NCI-H1105 treated with DMSO at 0.1 percent for 48 hours (cell line): Measurements from ENCODE around the gene GLYR1.
A peak's percentile ranks its signal among the peaks of the same experiment; 100 is the strongest.

Source experiments
- DNase-seq: peaks from one replicate; lab custom pipeline; 2025; lab: John Stamatoyannopoulos, UW

The GLYR1 gene

DNA sequence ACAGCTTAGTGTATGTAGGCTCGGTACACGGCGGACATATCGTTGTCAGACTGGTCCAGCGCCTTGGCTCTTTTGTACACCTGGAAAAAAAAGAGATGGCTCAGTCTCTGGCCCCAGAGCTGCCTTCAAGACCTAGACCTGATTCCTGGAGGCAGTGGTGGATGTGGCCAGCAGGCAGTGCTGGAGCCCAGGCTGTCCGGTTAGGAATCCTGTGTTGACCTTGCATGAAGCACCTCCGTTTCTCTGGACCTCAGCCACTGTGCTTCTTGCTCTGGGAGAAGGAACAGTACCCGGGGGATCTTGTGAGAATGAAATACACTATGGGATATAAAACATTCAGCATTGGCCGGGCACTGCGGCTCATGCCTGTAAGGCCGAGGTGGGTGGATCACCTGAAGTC lies 41.9 kb downstream of the GLYR1 start:
- DNase-seq = no peak

DNA sequence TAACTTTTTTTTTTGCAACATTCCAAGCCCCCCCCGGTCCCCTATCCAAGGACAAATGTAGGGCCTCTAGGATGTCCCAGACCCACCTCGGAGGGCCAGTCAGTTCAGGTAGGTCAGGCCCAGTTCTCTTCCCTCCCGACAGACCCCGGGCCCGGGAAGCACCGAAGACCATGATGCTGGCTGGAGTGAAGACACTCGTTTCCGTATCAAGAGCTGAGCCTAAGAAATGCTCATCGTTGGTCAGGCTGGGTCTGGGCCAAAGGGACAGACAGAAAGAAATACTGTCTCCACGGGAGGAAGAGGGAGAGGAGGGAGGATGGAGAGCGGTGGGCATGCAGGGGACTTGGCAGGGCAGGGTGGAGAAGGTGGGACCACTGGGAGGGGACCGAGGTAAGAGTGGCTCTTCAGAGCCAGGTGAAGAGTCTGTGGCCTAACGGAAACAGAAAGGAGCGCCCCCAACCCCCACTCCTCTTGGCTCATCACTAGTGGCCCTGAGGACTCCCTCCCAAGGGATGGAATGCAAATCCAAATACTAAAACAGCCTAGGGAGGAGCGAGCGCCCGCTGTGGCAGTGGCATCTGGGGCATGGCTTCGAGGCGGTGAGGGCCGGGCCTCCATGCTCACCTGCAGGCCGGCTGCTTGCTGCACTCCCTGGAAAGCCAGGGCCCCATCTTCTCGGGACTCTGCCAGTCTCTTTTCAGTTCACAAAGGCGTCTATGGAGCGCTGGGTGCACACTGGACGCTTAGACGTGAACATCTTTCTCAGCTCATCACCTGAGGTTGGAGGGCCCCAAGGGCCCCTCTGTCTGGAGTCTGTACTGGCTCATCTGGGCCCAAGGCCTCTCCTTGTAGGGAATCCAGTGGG lies 43.0 kb downstream of the GLYR1 start:
- no peak for DNase-seq

GRCh38 chr16:4803401-4803844 lies 43.7 kb downstream of the GLYR1 start:
- no peak for DNase-seq

GRCh38 chr16:4802659-4803287 lies 44.3 kb downstream of the GLYR1 start:
- DNase-seq = peak; percentile 88

DNA sequence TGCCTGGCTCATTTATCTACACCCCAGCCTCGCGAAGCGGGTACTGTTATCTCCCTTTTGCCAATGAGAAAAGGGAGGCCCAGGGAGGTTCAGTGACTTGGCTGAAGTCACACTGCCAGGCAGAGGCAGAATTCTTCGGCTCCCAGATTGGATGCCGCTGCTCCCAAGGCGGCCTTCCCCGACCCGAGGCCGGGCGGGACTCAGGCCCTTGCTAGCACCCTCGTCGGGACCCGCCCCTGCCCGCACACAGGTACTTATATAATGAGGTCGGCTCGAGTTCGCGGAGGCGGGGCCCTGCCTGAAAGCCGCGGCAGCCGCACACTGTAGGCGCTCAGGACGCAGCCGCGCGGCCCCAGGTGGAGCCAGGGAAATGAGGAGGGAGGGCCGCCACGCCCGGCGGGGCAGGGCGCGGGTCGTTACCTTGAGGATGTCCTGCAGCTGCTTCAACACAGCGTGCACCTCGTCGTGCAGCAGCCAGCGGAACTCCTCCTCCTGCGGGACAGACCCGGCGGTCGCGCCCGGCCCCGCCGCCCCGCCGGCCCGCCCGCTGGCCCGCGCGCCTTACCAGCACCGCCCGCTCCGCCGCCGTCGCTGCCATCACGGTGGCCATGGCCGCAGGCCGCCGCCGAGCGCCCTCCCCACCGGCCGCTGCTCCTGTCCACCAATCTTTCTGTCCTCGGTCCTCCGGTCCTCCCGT lies 45.0 kb downstream of the GLYR1 start, which contains the start of gene ROGDI:
TSS of gene ROGDI (minus strand) at position 672 of the 697 bp plus-strand sequence. CDS start at position 610, 62 bp downstream.
- DNase-seq = peak; percentile 57

- DNase-seq = no peak
Observed at GRCh38 chr16:4801051-4801961, 45.8 kb downstream of the GLYR1 start.

GRCh38 chr16:4800290-4801041 lies 46.6 kb downstream of the GLYR1 start:
- DNase-seq = no peak

- no peak for DNase-seq
Observed at GRCh38 chr16:4799171-4799855, 47.8 kb downstream of the GLYR1 start.

- no peak for DNase-seq
Observed at GRCh38 chr16:4798456-4798855, 48.6 kb downstream of the GLYR1 start.

- DNase-seq = no peak
Observed at GRCh38 chr16:4797805-4798252, 49.3 kb downstream of the GLYR1 start.

- no peak for DNase-seq
Observed at GRCh38 chr16:4796982-4797804, 49.9 kb downstream of the GLYR1 start.

DNA sequence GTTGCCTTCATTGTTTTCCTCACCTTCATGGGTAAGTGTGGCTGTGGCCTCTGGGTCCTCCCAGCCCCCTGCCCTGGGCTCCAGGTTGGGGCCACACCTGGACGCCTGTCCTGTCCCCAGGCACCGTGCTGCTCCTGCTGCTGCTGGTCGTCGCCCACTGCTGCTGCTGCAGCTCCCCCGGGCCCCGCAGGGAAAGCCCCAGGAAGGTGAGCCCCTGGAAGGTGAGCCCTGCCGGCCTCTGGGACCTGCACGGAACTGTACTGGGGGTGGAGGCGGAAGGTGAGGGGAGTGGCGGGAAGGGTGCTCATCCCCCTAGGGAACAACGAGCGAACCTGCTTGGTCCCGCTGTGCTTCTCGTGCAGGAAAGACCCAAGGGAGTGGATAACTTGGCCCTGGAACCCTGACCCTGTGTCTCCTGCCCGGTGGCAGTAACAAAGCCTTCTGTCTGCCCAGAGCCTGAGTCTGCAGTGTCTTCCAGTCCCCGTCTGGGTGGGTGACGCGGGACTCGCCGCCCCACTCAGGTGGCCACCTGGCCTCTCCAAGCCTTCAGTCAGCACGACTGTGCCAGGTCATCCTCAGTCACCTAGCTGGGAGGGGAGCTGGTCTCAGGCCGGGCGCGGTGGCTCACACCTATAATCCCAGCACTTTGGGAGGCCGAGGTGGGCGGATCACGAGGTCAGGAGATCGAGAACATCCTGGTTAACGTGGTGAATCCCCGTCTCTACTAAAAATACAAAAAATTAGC lies 51.1 kb downstream of the GLYR1 start:
- no peak for DNase-seq

DNA sequence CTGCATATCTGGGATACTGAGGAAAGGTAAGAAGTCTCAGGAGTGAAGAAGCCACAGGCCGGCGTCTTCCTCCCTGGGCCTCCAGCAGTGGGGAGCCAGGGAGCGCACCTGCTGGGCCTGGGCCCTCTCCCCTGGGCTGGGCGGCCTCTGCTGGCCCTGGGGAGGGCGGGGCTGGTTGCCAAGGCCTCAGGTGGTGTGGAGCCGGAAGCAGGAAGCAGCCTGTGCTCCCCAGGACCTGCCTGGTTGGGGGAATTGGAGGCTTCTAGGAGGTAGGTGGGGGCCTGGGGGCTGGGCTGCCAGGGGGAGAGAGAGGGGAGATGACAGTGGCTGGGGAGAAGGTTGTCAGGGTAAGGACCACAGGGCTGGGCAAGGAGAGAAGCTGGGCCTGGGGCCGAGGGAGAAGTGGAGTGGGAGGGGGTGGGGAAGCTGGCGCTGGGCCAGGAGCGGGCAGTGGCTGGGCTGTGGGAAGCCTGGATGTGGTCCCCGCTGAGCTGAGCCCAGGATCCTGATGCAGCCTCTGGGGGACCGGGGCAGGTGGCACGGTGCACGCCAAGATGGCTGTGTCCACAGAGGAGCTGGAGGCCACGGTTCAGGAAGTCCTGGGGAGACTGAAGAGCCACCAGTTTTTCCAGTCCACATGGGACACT lies 51.8 kb downstream of the GLYR1 start, which contains the start of gene SMIM22:
TSS of gene SMIM22 (plus strand) at position 189 of the 647 bp plus-strand sequence. CDS start at position 555, 366 bp downstream.
- DNase-seq = peak; percentile 67

GRCh38 chr16:4792951-4793513 lies 54.1 kb downstream of the GLYR1 start:
- no peak for DNase-seq

DNA sequence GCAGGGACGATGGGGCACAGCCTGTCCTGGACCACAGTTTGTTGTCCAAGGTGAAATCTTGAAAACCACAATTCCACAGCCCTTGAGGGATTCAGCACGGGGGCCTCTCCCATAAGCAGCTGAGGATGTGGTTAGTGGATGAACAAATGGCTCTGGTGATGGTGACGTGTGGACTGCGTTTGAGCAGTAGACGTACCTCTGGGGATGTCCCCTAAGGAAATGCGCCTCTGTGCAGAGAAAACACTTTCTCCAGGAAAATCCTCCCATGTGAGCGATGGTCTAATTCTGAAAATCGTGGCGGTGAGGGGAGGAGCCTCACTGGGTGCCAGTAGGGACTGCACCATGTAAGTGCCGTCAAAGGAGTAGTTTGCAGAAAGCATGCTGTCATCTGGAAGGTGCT lies 56.2 kb downstream of the GLYR1 start:
- DNase-seq = no peak

- no peak for DNase-seq
Observed at GRCh38 chr16:4790261-4790660, 56.8 kb downstream of the GLYR1 start.

DNA sequence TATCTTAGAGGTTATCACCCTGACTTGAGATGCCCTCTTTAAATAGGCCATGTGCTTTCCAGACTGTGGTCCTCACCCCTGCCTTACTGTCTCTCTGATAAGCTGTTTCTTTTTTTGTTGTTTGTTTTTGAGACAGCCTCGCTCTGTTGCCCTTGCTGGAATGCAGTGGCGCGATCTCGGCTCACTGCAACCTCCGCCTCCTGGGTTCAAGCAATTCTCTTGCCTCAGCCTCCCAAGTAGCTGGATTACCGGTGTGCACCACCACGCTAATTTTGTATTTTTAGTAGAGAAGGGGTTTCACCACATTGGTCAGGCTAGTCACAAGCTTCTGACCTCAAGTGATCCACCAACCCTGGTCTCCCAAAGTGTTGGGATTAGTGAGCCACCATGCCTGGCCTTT lies 58.2 kb downstream of the GLYR1 start:
- no peak for DNase-seq

DNA sequence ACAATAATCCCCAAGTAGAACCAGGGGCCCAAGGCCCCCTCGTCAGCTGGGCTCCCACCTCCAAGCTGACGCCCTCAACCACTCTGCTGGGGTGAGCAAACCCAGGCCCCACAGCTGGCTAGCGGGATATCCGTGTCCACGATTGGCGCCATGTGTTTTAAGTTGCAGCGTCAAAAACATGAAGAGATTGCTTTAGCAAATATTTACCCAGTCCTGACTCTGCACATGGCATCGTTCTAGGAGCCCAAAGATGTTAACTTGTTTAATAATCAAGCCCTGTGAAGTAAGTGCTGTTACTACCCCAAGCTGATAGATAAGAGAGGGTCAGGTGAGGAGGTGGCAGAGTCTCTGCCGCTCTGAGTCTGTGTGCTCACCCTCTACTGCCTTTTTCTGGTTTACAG lies 58.6 kb downstream of the GLYR1 start:
- no peak for DNase-seq
